HG03095 (cell line): ENCODE results near the gene NINJ2.
"Not testable (repeated sequence)": the region's sequence is repeated elsewhere in the genome, so short reads cannot be mapped to it uniquely, and the experiment has no call there.

ENCODE experiments used
- ATAC-seq: cut with Tn5 transposase; IDR thresholded peaks from one replicate; pipeline ENCODE4 v1.9.1; 2021; ENCODE audit warnings: moderate library complexity; ENCODE audit not compliant: unreplicated experiment

NINJ2 gene

GRCh38 chr12:588024-588322 lies 75.3 kb downstream of the NINJ2 start:
- no peak for ATAC-seq

DNA sequence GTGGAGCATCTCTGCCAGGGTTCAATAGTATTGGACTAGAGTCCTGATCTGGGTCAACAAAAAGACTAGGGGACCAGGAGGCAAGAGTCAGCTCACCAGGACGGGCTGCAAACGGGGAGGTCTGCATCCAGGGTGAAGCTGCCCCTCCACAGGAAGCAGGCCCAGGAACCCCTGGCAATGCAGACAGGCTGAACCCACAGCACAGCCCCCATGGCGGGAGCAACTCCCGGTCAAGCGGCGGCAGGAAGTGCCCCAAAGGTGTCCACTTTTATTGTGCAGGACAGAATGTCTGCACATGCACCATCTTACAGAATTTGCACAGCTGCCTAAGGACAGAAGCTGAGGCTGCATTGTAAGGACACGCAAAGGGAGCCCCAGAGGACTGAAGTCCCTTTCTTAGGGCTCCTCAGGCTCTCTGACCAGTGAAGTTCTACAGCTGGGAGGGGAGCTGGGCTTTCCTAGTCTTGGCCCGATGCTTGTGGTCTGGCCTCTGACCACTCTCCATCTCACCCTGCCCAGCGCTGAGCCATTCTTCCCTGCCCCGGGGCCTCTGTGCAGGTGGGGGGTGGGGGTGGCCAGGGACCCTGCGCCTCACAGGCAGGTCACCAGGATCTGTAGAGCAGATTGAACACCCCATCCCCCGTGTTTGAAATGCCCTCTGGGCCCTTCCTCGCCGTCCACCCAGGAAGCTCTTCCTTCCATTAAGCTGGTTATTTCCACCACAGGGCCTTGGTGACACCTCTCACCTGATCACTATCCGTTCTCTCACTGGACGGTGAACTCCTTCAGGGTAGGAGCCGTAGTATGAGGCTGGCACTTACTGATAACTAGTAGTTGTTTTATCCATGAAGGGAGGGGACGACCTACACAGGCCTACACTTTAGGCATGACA lies 75.9 kb downstream of the NINJ2 start:
- ATAC-seq: no peak

DNA sequence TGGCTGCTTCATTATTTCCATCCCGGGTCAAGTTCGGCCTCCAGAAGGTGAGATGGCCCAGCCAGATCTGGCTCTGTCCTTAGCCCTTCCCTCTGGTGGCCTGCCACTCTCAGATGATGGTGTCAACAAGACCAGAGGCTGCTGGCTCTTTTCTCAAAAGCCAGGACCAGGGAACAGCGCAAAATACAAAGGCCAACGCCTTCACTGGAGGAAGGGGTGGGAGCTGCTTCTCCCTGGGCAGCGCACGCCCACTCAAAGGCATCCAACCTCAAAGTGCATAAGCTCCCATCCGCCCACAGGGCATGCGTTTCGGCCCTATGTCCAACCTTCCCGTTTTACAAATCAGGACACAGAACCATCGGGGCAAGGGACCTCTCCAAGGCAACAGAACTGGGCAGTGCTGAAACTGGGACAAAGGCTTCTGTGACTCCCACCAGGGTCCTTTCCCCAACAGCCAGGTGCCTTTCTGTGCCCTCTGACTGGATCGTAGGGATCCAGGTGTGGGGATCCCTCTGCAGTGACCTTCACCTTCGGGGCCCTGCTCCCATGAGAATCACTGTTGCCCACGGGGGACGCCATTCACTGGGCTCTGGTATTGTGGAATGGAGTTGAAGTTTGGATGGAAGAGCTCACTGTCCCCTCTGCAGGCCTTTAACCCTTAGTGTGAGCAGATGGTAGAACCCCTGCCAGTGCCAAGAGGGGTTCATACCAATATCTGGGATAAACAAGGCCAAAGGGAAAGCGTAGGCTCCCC lies 76.8 kb downstream of the NINJ2 start:
- ATAC-seq: no peak

GRCh38 chr12:585062-586061 lies 77.9 kb downstream of the NINJ2 start:
- ATAC-seq: no peak

DNA sequence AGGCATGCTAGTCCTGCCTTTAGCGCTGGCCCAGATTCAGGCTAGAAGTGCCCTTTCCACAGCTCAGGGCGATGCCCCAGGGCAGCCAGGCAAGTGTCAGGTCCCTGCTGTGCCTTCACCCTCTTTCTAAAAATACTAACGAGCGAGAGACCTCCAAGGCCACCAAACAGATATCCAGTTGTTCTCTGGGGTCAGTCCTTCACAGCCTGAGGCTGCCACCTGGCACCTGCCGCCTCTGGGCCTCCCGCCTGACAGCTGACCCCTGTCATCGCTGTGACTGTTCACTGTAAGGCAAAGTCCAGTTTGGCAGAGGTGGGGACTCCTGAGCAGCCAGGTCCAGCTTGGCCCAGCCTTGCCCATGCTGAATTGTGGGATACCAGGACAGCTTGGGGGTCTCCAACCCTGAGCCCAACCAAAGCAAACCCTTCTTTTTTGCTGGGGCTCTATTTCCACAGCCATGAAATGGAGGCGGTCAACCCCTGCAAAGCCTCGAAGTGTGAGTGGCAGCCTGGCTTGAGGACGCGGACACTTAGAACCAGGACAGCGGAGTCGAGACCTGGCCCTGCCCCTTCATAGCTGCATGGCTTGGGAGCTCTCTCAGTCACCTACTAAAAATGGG lies 79.9 kb downstream of the NINJ2 start:
- ATAC-seq: no peak

GRCh38 chr12:581746-582145 lies 81.5 kb downstream of the NINJ2 start:
- ATAC-seq: no peak

GRCh38 chr12:581321-581720 lies 81.9 kb downstream of the NINJ2 start:
- ATAC-seq: no peak

DNA sequence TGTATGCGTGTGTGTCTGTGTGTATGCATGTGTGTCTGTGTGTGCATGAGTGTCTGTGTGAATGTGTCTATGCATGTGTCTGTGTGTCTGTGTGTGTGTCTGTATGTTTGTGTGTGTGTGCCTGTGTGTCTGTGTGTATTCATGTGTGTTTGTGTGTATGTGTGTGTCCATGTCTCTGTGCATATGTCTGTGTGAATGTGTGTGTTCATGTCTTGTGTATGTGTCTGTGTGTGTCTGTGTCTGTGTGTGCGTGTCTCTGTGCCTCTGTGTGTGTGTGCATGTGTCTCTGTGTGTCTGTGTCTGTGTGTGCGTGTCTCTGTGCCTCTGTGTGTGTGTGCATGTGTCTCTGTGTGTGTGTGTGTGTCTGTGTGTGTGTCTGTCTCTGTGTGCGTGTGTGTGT lies 82.4 kb downstream of the NINJ2 start:
- no peak for ATAC-seq

- no peak for ATAC-seq
Observed at GRCh38 chr12:579420-580110, 83.7 kb downstream of the NINJ2 start.

- no peak for ATAC-seq
Observed at GRCh38 chr12:578748-579419, 84.4 kb downstream of the NINJ2 start.

- ATAC-seq: not testable (repeated sequence)
Observed at GRCh38 chr12:577994-578747, 85.1 kb downstream of the NINJ2 start.

DNA sequence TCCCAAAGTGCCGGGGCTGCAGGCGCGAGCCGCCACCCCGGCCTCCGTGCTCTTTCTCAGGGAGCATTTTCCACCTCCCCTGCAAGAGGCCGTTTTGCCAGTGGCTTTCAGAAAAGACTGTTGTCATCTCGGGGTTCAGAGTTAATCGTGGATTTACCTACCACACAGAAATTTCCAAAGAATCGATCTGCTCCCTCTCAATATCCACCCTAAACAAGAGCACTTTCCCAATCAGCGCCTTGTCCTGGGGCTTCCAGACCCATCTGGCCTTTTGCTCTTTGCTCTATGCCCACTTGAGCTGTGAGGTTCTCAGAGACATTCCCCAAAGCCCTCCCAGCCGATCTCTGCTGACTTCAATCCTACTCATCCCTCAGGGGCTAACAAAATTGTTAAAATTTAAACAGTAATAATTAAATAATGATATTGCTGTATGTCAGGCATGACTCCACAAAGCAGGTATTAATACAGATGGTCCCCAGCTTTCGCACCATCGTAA lies 86.6 kb downstream of the NINJ2 start:
- no peak for ATAC-seq

- ATAC-seq: no peak
Observed at GRCh38 chr12:575948-576614, 87.2 kb downstream of the NINJ2 start.

DNA sequence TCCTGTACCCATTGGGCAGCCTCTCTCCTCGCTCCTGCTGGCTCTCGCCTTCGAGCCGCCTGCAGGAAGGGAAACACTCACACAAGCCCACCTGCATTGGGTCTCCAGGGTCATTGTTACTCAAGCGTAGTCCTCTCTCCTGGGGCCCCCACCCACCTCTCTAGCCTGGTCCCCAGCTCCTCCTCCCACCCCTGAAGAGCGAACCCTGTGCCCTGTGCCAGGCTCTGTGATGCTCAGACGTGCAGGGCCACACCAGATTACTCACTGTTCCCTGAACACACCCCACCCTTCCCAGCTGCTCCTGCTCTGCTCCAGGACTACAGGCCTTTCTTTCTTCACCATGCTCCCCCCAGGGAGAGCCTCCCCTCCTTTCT lies 88.1 kb downstream of the NINJ2 start:
- ATAC-seq: no peak

DNA sequence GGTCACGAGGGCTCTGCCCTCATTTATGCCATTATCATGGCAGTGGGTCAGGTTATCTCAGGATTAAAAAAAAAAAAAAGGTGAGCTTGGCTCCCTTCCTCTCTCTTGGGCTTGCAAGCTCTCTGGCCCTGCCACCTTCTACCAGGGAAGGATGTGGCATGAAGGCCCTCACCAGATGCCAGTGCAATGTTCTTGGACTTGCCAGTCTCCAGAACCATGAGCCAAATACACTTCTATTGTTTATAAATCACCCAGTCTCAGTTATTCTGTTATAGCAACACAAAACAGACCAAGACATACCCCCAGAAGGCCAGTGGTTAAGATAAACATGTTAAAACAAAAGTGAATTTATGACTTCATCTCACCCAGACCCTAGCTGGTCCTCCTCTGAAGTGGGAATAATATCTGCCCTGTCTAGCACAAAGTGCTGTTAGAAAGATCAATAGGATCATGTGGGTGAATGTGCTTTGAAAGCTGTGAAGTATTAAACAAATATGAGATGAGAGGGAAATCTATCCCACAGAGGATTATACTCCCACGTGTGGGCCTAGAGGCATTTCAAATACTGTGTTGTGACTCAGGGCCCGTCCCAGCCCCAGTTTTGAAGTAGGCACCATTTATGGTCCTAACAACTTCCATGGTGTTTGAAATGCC lies 88.6 kb downstream of the NINJ2 start:
- ATAC-seq: no peak

GRCh38 chr12:573232-573631 lies 90.0 kb downstream of the NINJ2 start:
- ATAC-seq: no peak

DNA sequence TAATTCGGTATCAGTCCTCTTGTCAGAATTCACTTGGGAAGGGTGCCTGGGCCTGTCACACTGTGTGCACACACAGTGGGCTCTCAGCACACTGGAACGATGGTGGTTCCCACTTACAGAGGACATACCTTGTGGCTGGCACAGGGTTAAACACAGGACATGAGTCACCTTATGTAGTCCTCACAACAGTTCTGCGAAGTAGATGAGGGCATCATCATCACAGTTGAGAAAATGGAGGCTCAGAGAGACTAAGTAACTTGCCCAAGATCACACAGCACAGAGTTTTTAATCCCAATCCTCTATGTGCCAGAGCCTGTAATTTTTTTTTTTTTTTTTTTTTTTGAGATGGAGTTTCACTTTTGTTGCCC lies 90.7 kb downstream of the NINJ2 start:
- no peak for ATAC-seq
